GOT3 (cell line): Measurements from ENCODE around the gene GPATCH2.
A peak's percentile ranks its signal among the peaks of the same experiment; 100 is the strongest.
"Not testable (repeated sequence)": the region's sequence is repeated elsewhere in the genome, so short reads cannot be mapped to it uniquely, and the experiment has no call there.

Experiments
- DNase-seq: peaks from one replicate; lab custom pipeline; 2025; ENCODE audit warnings: mixed read lengths; lab: John Stamatoyannopoulos, UW

Gene GPATCH2

DNA sequence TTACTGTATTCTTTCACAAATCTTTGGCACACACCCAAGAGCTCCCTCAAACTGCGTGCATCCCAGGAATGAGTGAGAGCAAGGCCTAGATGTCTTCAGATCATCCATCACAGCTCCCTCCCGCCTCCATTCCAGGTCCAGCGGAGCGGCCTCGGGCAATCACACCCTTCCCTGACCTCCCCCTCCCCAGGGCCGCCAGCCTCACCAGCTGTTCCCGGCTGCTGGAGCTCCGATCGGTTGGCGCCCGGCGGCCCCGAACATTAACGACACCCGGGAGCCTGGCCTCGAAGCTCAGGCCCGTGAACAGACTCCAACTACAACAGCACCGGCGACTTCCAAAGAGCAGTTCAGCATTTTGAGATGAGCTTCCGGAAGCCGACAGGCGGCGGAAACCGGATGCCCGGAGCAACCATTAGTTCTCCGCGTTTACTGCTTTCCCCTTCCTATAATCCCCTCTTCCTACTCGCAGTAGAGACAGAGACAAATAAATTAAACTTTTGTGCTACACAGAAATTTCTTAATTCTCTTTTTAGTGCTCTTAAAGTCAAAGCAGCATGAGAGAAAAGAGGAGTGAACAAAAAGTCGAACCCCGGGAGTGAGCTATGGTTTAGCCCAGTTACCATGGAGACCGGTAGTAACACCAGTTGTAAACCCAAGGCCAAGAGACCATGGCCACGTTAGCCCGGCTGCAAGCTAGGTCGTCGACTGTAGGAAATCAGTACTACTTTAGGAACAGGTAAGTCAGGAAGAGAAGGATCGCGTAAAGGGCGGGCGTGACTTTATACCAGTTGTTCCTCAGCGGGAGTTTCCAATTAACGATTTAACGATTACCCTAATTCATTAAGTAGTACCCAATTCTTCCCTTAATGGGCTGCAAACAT is at the start of gene GPATCH2, which contains the start of gene SPATA17:
TSS of gene GPATCH2 (minus strand) at position 380 of the 881 bp plus-strand sequence. CDS start at position 261, 119 bp downstream.
TSS of gene SPATA17 (plus strand) at position 634 of the 881 bp plus-strand sequence. CDS start at position 669, 35 bp downstream.
- peak; percentile 45 for DNase-seq

DNA sequence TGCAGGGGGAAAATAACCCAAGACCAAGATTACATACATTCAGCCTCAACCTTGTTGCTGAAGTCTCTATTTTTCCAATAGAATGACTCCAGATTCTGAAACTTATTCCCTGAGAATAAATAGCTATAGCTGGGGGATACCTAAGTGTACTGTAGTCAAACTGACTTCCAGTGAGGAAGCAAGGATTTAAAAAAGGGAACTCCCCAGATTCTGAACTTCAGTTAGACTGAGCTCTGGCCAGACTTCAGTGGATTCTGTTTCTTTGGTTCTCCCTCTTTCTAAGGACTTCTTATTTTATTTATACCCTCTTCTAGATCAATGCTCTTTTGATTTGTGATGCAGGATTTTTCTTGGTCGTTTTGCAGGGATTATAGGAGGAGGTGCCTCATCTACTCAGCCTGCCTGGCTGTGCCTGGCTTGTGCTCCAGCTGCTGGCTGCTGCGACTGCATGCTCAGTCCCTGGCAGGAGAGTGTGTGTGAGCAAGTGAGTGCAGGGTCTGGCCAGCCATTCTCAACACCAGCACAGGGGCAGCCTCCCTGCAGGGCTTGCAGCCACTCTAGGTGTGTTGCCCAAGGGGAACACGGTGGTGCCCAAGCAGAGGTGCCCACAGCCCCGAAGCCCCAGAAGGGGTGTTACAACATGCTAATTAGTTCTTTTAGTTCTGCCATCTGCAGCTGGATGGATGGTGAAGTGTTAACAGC is 43.3 kb upstream of the GPATCH2 start:
- no peak for DNase-seq

DNA sequence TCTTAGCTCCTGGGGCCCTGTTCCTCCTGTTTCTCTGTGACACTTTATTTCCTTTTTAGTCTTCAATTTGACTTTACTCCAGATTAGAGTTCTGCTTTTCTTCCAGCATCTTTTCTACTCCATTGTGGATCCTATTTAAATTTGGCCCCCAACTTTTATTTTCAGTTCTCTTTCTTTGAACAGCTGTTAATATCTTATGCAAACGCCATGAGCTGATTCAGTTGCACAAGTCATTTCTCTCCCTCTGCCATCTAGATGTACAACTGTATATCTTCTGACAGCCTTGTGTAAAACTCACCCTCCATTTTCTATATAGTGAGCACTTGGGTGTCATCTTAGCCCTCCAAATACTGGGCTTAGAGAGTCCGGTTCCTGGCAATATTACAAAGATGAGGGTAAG is 42.5 kb upstream of the GPATCH2 start:
- DNase-seq = no peak

DNA sequence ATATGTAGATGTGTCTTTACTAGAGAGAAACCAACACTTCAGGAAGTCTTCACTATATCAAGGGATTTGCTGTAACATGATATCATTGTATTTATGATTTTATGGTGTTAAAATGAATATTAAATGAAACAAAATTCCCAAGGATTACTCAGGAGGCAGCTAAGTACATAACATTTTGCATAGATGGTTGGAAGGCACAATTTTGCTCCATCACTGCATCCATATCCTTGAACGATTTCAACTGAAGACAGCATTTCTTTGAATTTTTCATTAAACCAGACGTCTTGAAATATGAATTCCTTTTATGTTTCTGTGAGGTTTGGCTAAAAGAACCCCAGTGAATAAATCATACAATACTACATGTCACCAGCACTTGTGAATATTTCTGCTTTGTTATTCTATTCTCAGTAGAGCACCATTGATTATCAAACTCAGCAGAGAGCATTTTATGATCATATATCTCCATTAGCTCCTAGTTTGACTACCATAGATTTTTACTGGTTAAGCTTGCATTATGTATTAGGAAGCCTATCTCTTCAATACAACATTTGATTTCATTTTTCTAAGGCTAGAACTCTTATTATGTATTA is 37.6 kb upstream of the GPATCH2 start:
- no peak for DNase-seq

DNA sequence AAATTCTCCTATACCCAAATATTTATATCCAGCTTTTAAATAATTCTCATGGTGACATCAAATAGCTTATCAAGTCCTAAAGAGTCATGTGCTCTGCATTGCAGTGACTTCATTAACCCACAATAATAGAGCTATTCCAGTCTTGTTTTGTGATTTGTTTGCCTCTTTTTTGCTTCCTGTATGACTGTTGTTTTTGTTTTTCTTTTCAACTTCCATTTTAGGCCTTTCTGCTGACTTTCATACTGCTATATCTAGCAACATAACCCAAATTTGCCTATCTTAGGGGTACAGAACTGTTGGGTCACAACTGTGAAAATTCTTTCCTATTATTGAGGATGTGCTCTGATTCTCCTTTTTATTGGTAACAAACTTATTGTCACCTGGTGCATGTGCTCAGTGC is 30.5 kb upstream of the GPATCH2 start:
- DNase-seq = no peak

DNA sequence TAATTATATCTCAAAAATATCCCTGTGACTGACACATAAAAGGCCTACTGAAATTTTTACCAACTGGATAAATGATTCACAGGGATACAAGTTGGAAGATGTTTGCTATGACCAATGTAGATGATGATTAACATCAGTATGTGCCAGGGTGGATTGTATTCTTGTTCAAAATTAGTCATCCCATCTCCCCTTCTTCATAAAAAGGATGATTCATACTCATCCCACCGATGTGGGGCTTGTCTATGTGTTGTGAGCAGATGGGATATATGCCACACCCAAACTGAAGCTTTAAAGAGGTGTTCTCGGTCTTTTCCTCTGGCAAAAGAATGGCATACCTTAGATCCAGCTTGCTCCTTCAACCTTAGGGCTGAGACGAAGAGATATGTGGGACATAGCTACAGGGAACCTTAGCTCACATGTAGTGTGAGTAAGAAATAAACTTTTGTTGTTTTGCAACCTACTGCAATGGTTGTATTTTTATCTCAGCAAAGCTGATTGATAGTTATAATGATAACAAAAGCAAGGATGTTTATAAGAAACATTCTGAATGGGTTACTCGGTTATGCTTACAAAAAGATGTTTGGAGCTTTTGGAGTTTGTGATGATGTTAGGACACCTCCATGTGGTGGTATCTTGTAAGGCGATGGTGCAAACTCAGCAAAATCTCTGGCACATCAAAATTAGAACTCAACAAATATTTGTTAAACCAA is 29.6 kb upstream of the GPATCH2 start:
- no peak for DNase-seq

DNA sequence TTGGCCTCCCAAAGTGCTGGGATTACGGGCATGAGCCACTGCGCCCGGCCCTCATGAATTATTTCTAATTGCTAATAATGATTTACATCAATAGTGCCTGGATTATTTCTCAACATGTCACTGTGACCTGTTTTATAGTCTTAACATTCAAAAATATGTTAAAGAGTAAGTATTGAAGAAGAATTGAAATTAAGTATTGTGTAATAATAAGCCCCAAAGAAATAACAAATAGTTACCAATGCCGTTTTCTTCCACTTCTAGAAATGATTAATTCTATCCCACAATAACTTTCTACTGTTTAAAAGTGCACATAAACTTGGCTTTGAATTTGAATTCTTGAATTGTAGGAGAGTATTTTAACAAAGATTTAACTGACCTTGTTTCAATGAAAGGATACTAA is 19.8 kb upstream of the GPATCH2 start:
- no peak for DNase-seq

DNA sequence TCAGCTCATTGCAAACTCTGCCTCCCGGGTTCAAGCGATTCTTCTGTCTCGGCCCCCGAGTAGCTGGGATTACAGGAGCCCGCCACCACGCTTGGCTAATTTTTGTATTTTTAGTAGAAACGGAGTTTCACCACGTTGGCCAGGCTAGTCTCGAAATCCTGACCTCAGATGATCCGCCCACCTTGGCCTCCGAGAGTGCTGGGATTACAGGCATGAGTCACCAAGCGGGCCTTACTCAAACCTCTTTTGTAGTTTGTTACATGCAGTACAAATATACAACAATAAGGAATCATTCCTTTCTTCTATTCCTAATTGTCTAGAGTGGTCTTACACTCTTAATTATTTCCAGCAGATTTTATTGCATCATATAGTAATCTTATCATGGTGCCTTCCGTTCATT is 16.9 kb upstream of the GPATCH2 start:
- DNase-seq = no peak

DNA sequence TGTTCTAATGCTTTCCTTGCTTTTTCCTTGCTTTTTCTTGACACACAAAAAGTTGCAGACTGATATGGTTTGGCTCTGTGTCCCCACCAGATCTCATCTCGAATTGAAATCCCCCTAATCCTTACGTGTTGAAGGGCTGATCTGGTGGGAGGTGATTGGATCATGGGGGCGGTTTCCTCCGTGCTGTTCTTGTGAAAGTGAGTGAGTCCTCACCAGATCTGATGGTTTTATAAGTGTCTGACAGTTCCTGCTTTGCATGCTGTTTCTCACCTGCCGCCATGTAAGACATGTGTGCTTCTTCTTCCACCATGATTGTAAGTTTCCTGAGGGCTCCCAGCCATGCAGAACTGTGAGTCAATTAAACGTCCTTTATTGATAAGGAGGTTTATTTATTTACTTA is 11.6 kb upstream of the GPATCH2 start:
- DNase-seq = no peak

DNA sequence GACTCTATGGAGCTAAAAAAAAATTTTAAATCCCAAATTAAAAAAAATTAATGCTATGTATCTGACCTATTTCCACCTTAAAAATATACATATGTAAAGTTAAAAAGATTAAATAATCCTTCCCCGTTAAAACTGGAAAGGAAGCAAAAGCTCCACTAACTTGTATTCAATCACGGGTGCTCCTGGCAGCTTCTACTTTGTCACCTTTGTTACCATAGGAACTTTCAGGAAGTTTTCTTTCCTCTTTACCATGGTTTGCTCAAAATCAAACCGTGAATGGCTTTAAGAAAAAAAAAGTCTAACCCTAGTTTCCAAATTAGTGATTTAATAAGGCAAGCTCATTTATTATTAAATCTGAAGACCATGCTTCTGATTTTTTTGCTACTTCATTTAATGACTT is 3.5 kb downstream of the GPATCH2 start:
- no peak for DNase-seq

DNA sequence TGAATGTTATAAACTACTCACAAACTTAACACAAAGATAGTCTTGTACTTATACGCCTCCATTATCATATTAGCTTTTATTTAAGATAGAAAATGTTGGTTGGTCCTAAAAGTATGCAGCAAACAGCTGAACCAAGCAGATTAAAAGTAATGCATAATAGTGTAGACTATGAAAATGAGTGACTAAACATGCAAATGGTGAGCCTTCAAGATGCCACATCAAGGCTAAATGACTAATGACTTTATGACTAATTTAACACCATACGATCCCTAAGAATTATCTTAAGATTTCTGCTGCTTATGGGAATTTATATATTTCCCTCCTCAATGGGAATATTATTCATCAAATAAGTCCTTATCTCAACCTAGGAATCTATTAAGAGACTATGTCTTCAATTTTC is 4.6 kb downstream of the GPATCH2 start:
- DNase-seq = no peak

DNA sequence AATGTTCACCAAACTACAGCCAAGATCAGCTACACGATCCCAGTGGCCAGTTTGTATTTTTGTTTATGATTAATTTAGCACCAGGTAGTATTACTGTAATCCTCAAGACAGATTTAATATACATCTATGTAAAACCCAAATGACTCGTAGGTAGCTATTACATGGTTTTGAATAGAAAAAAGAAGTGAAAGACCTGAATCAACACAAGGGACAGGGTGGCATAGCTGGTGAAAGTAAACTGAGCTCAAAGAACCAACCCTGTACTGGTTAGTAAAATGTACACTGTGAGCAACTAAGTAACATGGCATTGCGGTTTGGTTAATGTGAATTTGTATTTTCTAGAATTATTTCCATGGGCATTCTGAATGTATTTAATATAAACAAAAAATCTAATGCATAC is 8.8 kb downstream of the GPATCH2 start:
- DNase-seq = no peak

DNA sequence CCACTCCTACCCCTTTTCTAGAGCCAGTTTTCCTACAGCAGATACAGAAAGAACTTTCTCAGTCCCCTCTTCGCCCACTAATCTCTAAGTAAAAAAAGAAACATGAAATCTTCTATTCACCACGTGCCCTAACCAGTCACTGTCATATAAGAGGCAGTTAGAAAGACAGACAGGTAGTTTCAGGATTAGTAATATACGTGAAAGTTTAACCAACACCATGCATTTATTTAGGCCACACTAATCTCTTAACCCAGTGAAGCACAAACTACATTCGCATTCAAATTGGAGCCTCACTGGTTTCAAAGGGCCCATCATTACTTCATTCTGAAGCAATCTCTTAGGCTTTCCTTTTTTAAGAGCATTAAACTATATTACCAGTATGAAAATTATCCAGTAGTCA is 10.1 kb downstream of the GPATCH2 start:
- DNase-seq = no peak

DNA sequence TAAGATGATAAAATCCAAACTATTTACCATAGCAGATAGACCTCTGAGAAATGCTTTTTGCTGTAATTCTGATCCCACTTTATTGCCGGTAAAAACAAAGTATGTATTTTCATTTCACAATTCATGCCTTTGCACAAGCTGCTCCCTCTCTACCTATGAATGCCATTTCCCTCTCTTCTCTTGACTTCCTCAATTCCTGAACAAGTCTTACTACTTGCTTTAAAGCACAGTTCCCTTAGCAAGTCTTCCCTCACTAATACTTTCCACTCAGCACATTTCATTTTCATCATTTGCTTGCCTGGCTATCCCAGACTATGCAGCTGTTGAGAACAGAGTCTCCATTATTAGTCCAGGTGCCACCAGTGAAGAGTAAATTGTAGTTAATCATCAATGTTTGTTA is 13.8 kb downstream of the GPATCH2 start:
- no peak for DNase-seq

DNA sequence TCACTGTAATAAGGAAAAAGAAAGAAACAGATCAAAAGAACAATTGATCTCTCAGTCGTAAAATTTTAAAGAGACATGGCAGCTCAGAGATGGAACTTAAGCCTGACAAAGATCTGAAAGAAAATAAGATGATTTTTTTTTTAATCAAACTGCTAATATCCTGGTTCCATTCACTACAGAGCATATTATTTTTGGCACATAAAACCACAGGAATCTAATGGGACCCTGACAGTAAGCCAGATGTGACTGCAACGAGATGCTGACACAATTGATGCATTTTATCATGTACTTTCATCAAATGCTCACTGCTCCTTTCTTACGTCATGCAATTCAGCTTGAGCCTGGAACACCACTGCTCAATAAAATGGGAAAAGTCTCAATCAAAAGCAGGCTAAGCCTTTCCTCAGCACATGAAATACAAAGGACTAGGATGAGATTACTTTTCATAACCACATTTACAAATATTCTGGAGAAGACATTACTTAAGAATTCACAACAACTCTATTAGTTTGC is 16.6 kb downstream of the GPATCH2 start:
- no peak for DNase-seq

DNA sequence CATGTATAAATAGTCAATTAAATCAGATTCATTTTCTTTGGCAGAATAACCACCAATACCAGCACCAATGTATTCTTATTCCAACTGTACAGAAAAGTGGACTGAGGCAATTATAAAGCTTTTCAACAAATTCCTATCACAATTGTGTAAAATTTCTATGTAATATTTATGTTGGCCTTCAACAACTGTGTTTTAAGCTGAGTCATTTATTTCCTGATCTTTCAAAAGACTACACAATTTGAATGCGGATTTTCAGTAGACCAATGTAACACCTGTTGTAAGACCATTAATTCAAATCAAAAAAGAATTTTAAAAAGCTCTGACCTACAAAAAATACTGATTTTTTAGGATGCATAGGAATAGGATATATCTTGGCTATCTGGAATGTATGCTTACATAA is 25.5 kb downstream of the GPATCH2 start:
- DNase-seq = no peak

DNA sequence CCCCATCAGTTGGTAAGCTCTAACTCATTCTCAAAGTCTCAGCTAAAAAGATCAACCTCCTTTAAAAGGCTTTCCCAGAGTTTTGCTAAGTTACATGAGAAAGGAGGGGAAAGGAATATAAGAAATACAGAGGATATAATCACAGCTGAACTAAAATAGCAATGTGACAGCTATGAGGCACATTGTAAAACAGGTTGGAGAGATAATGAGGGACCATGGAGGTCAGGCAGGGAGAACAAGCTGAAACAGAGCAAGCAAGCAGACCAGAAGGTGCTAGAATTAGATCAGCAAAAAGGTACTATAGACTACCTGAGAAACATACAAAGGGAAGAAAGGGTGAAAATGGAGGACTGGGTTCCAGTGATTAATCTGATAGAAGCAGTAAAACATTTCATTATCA is 28.5 kb downstream of the GPATCH2 start:
- DNase-seq = no peak

DNA sequence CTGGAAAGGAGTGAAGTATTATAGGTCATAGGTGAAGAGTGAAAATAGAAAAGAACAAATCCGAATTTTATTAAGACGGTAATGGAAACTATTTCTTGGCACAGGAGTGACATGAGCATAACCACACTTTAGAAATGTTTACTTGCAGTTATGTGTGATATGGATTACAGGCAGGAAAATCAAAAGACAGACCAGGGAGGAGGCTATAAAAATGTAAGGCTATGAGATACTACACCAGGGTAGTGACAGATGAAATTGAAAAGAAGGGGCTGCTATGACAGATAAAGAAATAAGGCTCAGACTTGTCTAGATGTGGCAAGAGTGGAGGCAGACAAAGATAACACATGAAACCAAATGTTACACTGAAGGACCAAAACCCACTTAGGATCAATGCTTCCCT is 31.7 kb downstream of the GPATCH2 start:
- no peak for DNase-seq

DNA sequence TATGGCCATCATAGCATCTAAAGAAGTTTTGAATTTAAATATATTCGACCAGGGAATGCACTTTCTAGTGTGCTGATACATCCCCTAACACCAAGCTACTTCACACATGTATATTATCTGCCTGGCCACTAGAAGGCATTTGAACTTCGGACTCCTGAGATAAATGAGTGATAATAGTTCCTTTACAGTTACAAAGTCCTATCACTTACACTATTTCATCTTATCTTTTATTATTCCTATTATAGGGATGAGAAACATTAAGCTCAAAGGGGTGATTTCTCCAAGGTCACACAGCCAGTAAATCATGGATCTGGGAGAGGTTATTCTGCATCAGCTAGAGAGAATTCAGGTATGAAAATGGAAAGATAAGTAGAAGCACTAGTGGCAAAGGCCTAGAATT is 40.3 kb downstream of the GPATCH2 start:
- DNase-seq = no peak

DNA sequence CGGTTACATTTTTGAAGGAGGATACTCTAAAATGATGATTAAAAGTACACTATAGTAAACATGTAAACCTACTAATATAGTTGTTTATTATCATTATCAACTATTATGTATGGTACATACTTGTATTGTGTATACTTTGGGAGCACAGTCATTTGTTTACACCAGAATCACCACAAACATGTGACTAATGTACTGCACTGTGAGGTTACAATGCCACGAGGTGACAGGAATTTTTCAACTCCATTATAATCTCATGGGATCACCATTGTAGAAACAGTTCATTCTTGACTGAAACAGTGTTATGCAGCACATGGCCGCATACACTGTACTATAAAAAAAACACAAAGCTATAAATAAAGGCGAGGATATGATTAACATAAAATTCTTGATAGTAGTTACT is 44.3 kb downstream of the GPATCH2 start:
- DNase-seq = no peak

DNA sequence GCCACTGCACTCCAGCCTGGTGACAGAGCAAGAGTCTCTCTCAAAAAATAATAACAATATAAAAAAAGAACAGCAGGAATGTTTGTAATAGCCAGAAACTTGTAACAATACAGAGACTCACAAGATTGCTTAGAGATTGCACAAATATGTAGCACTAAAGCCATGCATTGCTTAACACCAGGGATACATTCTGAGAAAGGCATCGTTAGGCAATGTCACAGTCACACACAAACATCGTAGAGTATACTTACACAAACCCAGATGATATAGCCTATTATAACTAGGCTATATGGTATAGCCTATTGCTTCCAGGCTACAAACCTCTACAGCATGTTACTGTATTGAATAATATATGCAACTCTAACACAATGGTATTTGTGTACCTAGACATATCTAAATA is 45.3 kb downstream of the GPATCH2 start:
- no peak for DNase-seq

DNA sequence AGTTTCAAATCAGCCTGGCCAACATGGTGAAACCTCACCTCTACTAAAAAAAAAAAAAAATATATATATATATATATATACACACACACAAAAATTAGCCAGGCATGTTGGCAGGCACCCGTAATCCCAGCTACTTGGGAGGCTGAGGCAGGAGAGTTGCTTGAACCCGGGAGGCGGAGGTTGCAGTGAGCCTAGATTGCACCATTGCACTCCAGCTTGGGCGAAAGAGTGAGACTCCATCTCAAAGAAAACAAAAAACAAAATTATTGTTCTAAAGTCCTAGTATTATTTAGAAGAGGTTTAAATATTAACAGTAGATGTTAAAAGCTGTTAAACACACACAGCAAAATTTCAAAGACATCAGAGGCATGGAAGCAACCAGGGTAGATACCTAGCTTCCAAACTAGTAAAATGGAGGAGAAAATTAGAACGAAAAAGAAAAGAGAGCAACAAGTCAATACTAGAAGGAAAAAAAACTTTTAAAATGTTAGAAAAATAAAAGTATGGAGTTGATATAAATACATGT is 46.5 kb downstream of the GPATCH2 start:
- not testable (repeated sequence) for DNase-seq
